Hematopoietic multipotent progenitor cell (in vitro differentiated cells): ENCODE data around the gene F2RL3. TPM values are rescaled to one million over a fixed set of nuclear protein-coding genes. Genes with fewer than 3 reads are reported as not detected.
"Not testable (repeated sequence)": the region's sequence is repeated elsewhere in the genome, so short reads cannot be mapped to it uniquely, and the experiment has no call there.

ENCODE experiments used
- DNase-seq, 3 donors: peaks; one replicate each; pipeline ENCODE4 v3.0.0-alpha.2; 2011 to 2015; ENCODE audit warnings: low read depth in 2 of 3, low spot score in 2 of 3
- total RNA-seq: library from RNA; depleted of rRNA; stranded (reverse); fragments of >200 nt; gene quantifications from one replicate; pipeline ENCODE4 v1.2.3, GENCODE V29; 2012

Gene F2RL3
- total RNA-seq, 1 donor, result 2.4 TPM

GRCh38 chr19:16874250-16874977 lies 14.4 kb upstream of the F2RL3 start:
- DNase-seq, result no peak

GRCh38 chr19:16874978-16875299 lies 13.9 kb upstream of the F2RL3 start:
- DNase-seq, result not testable (repeated sequence)

GRCh38 chr19:16875584-16876555 lies 12.9 kb upstream of the F2RL3 start:
- DNase-seq, result no peak

GRCh38 chr19:16876904-16877361 lies 11.9 kb upstream of the F2RL3 start:
- DNase-seq, result peak in 2 of 3 donors; percentile 24 to 33

- DNase-seq, result no peak
Observed at GRCh38 chr19:16877581-16877980, 11.2 kb upstream of the F2RL3 start.

GRCh38 chr19:16878181-16878965 lies 10.4 kb upstream of the F2RL3 start:
- no peak for DNase-seq

- DNase-seq, result no peak
Observed at GRCh38 chr19:16880884-16881554, 7.8 kb upstream of the F2RL3 start.

GRCh38 chr19:16882146-16882545 lies 6.7 kb upstream of the F2RL3 start:
- peak in 1 of 3 donors; percentile 38 for DNase-seq

GRCh38 chr19:16883522-16883921 lies 5.3 kb upstream of the F2RL3 start:
- DNase-seq, result no peak

GRCh38 chr19:16885166-16885565 lies 3.6 kb upstream of the F2RL3 start:
- no peak for DNase-seq

- no peak for DNase-seq
Observed at GRCh38 chr19:16886305-16886880, 2.4 kb upstream of the F2RL3 start.

GRCh38 chr19:16887353-16888265 lies 1.2 kb upstream of the F2RL3 start:
- peak in 1 of 3 donors; percentile 28 for DNase-seq

- DNase-seq, result peak in 1 of 3 donors; percentile 24
Observed at GRCh38 chr19:16889366-16889882, 625 bp downstream of the F2RL3 start.

GRCh38 chr19:16889883-16890460 lies 1.2 kb downstream of the F2RL3 start:
- no peak for DNase-seq

GRCh38 chr19:16890461-16891184 lies 1.8 kb downstream of the F2RL3 start:
- no peak for DNase-seq

GRCh38 chr19:16891696-16892382 lies 3.0 kb downstream of the F2RL3 start:
- DNase-seq, result no peak

- peak in 1 of 3 donors; percentile 58 for DNase-seq
Observed at GRCh38 chr19:16892436-16892835, 3.6 kb downstream of the F2RL3 start.
